GM18511 (cell line): Measurements from ENCODE around the gene BAG1.

ENCODE experiments used
- ATAC-seq: cut with Tn5 transposase; IDR thresholded peaks from one replicate; pipeline ENCODE4 v1.9.1; 2021; ENCODE audit warnings: mild to moderate bottlenecking, moderate library complexity; ENCODE audit not compliant: unreplicated experiment

Gene BAG1

DNA sequence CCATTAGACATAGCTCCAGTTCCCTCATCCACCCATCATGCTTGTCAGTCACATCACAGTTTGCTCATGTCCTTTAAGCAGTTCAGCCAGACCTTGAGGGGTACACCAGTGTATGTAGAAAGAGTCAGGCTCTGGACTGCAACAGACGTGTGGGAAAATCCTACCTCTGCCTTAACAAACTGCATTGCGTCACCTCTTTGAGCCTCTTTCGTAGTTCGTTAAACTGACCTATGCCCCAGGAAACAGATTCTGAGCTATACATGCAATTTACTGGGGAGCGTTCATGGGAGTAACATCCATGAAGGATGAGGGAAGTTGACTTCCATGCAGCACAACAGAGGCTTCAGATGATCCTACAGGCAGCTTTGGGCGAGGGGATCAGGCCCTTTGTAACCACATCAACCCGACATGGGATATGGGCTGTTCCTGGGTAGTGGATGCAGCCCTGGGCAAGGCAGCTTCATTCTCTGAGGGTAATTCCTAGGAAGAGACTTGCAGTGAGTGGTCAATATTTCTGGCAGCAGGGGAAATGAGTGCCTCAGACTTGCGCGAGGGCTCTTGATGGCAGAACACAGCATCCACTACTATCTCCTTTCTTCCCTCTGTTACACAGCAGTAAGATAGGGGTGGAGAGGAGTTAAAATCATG is 20.2 kb downstream of the BAG1 start:
- no peak for ATAC-seq

DNA sequence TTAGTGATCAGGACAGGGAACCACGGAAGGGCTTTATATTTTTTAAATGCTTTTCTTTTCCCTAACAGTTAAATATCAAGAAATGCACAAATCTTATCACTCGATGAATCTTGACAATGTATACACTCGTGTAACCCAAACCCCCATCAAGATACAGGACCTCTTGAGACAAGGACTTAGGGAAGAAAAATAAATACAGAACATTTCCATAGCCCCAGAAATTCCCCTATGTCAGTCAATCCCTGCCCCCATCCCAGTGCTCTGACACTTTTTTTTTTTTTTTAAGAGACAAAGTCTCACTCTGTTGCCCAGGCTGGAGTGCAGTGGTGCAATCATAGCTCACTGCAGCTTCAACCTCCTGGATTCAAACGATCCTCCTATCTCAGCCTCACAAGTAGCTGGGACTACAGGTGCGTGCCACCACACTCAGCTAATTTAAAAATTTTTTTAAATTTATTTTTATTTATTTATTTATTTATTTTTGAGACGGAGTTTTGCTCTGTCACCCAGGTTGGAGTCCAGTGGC is 21.8 kb downstream of the BAG1 start:
- ATAC-seq: no peak

- no peak for ATAC-seq
Observed at GRCh38 chr9:33241298-33241697, 23.2 kb downstream of the BAG1 start.

GRCh38 chr9:33239921-33240320 is 24.6 kb downstream of the BAG1 start, which contains the start of gene SPINK4:
Gene SPINK4, plus strand, starts transcription at chr9:33240167. Its CDS starts 42 bp downstream, at chr9:33240209.
- ATAC-seq: no peak

- ATAC-seq: no peak
Observed at GRCh38 chr9:33236571-33236970, 27.9 kb downstream of the BAG1 start.

DNA sequence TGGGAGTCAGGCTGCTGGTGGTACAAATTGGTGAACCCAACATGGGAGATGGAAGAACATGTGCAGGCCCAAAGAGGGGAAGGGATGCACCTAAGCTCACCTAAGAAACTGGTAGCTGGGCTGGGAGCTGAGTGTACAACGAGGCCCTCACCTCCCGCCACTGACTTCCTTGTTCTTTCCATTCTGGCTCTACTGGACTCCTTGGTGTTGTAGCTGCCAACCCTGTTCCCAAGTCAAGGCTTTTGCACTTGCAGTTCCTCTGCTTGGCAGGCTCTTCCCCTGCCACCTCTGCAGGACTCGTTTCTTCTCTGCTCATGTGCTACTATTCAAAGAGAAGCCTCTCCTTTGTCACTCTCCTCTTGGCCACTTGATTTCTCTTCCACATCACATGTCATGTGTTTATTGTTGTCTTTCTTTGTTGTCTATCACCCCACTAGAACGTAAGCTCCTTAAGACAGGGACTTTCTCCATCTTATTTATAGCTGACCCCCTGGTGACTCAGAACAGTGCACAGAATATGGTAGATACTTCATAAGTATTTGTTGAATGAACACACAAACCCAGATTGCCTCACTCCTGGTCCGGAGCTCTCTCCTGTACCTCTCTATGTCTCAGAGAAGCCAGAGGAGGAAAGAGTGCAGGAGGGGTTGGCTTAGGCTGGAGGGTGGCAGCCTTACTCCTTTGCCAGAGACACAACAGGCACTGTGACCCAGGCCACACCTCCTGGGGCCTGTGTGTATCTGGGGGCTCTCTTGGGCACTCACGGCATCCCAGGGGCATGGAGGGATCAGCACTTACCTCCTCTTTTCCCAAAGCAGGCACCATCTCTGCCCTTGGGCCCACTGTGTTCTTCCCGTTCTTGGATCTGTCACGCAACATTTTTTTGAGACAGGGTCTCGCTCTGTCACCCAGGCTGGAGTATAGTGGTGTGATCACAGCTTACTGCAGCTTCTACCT is 29.7 kb downstream of the BAG1 start:
- ATAC-seq: no peak

DNA sequence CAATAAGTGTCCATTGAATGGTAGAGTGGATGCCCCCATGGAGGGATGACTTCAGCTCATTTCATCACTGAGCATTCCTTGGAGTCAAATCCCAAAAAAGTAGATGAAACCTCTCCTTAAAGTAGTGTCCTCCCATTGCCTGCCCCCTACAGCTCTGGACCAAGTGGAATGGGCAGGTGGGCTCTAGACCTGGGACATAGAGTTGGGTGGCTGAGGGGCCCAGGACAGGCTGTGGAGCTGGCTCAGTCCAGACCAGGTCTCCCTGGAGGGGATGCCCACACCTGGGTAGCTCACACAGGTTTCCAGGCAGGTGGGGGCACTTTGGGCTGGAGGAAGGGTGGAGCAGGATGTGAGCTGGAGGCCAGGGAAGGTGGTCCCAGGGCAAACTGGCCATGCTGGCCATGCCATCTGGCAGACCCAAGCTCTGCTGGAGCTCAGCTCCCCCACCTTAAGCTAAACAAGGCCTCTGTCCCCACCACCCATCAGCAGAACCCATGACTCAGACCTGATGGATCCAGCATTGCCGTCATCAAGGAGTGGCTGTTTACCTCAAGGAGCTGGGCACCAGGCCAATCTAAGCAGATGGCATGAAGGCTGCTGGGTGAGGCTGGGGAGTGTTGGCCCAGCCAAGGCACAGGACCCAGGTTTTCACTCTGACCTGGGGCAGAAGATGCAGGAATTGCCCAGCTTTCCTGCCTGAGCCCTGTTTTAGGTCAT is 30.7 kb downstream of the BAG1 start:
- no peak for ATAC-seq

DNA sequence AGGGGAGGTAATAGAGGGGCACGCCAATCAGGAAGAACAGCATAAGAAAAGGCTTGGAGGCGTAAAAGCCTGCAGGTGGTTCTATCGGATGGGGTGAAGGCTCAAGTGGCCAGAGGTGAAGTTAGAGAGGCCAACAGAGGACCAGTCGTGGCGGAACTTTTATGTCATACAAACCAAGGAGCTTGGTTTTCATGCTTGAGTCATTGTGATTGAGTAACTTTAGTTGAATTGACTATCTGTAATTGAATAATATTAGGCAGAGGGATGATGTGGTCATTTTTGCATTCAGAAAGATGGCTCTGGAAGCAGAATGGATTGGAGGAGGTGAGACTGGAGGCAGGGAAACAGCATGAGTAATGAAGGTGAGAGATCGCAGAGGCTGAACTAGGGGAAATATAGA is 31.7 kb downstream of the BAG1 start:
- ATAC-seq: no peak

DNA sequence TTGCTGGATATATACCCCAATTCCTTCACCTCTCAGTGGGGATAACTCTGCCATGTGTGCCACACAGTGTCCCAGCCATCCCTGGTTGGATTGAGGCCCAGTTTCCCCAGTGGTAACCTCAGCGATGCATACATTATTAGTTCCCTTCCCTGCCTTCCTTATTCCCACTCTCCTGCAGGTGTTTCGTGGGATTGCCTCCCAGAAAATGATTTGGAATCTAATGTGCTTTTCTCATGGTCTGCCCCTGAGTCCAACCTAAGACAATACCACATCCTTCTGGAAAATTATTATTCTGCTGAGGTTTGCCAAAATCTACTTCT is 32.9 kb downstream of the BAG1 start:
- ATAC-seq: no peak

DNA sequence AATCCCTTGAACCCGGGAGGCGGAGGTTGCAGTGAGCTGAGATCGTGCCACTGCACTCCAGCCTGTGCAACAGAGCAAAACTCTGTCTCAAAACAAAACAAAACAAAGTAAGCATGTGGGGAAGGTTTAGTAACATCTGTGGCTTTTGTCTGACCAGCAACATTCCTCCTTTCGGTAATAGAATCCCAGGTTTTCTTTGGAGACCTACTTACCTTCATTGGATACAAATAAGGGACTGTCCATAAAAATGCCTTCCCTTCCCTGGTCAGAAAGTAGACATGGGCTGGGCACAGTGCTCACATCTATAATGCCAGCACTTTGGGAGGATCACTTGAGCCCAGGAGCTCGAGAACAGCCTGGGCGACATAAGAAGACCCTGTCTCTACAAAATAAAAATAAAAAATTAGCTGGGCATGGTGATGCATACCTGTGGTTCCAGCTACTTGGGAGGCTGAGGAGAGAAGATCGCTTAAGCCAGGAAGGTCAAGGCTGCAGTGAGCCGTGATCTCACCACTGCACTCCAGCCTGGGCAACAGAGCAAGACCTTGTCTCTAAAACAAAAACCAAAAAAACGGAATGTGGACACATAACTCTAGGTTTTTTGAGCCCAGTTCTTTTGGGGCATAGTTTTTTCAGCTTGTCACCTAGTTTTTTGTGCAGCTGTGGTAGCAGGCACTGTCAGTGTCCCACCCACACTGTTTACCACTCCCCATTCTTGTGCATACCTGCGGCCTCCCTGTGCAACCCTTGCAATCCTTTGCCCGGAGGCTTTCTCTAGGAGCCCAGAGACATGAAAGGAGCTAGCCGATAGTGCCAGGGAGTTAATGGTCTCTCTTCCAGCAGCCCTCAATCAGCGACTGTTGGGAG is 33.5 kb downstream of the BAG1 start:
- ATAC-seq: no peak

- no peak for ATAC-seq
Observed at GRCh38 chr9:33229359-33230114, 35.0 kb downstream of the BAG1 start.

GRCh38 chr9:33228606-33229005 is 35.9 kb downstream of the BAG1 start:
- ATAC-seq: no peak

DNA sequence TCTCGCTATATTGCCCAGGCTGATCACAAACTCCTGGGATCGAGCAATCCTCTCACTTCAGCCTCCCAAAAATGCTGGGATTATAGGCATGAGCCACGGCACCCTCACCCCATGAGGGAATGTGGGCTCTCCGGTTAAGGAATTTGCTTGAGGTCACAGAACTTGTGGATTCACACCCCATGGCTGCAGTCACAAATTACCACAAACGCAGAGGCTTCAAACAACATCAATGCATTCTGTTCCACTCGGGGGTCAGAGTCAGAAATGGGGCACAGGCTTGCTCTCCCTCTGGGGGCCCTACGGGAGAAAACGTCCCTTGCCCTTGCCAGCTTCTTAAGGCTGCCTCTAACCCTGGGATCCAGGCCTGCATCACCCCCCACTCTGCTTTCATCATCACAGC is 36.8 kb downstream of the BAG1 start:
- ATAC-seq: no peak

DNA sequence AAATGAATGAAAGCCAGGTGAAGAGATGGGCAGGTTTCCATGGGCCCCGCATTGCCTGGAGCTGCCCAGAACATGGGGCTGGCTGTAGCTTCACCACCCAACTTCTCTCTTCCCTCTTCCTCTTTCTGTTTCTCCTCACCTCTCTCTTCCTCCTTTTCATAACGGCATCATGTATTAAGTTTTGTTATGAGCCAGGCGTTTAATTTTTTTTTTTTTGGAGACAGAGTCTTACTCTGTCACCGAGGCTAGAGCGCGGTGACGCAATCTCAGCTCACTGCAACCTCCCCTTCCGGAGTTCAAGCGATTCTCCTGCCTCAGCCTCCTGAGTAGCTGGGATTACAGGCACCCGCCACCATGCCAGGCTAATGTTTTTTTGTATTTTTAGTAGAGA is 37.5 kb downstream of the BAG1 start:
- ATAC-seq: peak; percentile 79

DNA sequence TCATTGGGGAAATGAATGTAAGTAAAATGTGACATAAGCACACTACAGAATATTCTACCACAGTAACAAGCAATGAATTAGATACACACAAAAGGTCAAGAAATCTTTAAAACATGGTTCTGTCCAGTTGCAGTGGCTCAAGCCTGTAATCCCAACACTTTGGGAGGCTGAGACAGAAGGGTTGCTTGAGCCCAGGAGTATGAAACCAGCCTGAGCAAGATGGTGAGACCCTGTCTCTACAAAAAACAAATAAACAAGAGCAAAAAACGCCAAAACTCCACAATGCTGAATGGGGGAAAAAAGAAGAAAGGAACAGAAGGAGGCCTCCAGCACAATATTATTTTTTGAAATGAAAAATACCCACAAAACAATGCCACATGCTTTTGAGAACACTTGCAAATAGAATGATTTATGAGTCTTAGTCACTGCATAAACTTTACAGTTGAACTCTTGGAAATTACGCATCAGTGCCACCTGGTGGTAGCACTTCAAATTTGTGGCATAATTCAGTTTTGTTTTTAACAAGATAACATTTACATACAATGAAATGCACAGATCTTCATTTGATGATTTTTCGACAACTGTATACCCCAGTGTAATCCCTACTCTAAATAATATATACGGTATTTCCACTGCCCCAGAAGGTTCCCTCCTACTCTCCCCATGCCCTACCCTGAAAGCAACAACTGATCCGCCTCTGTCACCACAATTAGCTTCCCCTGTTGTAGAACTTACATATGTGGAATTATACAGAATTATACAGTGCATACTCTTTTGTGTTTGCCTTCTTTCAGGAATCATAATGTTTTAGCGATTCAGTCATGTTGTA is 39.0 kb downstream of the BAG1 start:
- ATAC-seq: peak; percentile 41

DNA sequence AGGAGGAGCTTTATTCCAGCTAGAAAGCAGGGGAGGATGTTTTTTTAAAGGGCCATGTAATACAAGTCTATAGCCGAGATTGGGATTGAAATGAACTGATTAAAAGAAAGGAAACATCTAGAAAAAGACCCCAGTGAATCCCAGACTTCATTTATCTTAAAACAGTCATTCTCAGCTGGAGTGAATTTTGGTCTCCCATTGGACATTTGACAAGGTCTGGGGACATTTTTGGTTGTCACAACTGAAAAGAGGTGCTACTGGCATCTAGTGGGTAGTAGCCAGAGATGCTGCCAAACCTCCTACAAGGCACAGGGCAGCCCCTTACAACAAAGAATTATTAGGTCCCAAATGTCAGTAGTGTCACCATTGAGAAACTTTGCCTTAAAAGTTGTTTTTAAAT is 40.8 kb downstream of the BAG1 start:
- ATAC-seq: no peak

DNA sequence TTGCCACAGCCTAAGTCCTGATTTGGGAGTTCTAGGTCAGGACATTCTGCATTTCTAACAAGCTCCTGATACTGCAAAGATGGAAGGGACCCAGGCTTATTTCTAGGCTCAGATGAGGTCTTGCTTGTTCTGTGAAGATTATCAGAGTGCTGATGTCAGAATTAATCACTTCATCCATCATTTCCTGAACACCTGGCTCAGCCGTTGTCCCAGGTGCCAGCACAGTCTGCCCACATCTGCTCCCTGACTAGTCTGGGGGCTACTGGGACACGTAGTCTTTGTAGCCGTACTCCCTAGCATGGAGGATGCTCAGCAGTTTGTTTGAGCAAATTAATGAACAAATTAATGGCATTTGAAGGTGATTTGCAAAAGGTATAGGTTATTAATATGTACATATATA is 42.5 kb downstream of the BAG1 start:
- no peak for ATAC-seq

- ATAC-seq: no peak
Observed at GRCh38 chr9:33221568-33221884, 43.0 kb downstream of the BAG1 start.
